ENCODE measurements around the gene CHGA. TPM values are rescaled to one million over a fixed set of nuclear protein-coding genes. Genes with fewer than 3 reads are reported as not detected.

The CHGA gene
- total RNA-seq, 6 experiments from 2014 or later: not detected

DNA sequence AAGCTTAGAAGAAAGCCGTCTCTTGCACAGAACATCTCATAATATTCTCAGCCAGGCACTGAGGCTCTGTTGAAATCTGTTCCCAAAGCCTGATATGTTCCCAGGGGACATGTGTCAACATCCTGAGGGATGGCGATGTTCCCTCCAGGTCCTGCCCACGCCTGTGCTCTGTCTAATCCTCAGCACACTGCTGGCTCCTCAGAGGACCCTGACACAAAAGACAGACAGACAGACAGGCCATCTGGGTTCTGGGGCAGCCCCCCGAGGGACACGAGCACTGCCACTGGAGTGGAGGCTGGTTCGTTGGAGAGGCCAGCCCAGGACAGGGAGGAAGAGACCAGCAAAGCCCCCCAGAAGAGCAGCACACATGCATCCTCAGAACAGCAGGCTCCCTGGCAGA, 27.8 kb downstream of the CHGA start:
- Mint-ChIP-seq H3K9me3 (no peaks in the 10 kb centered on the region), H3K27ac (no peak overlapping the region), H3K27me3 (ENCODE audit: insufficient read depth) (peaks cover 2% of the 10 kb centered on the region), H3K4me1 (ENCODE audit: low read depth) (no peaks in the 10 kb centered on the region), H3K4me3 (no peak overlapping the region), H3K36me3 (ENCODE audit: low read depth) (no peaks in the 10 kb centered on the region)
- TF ChIP-seq, protein P1, sequence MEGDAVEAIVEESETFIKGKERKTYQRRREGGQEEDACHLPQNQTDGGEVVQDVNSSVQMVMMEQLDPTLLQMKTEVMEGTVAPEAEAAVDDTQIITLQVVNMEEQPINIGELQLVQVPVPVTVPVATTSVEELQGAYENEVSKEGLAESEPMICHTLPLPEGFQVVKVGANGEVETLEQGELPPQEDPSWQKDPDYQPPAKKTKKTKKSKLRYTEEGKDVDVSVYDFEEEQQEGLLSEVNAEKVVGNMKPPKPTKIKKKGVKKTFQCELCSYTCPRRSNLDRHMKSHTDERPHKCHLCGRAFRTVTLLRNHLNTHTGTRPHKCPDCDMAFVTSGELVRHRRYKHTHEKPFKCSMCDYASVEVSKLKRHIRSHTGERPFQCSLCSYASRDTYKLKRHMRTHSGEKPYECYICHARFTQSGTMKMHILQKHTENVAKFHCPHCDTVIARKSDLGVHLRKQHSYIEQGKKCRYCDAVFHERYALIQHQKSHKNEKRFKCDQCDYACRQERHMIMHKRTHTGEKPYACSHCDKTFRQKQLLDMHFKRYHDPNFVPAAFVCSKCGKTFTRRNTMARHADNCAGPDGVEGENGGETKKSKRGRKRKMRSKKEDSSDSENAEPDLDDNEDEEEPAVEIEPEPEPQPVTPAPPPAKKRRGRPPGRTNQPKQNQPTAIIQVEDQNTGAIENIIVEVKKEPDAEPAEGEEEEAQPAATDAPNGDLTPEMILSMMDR (IDR thresholded peaks at IDR 0.05): no peak
- no peak for DNase-seq

DNA sequence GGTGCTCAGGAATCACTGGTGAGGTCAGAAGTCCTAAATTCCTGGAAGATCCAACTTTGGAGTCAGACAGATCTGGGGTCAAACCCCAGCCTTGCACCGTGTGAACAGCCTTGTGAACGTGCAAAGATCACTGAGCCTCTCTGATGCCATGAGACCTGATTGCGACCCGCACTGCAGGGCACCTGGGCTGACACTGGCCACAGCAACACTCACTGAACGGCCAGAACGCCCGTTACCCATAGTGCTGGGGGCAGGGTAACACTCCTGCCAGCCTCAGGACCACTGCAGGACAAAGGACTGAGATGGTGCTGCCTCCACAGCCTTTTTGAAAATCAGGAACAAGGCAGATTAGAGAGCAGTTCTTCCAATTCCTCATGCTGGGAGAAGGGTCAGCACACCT, 28.3 kb downstream of the CHGA start:
- no peak for DNase-seq
- H3K4me1 Mint-ChIP-seq (ENCODE audit: low read depth): no peaks in the 10 kb centered on the region
- TF ChIP-seq, protein P1 (IDR thresholded peaks at IDR 0.05): no peak
- peaks cover 2% of the 10 kb centered on the region for H3K27me3 Mint-ChIP-seq (ENCODE audit: insufficient read depth)
- no peak overlapping the region for H3K27ac Mint-ChIP-seq
- no peaks in the 10 kb centered on the region for H3K9me3 Mint-ChIP-seq
- H3K4me3 Mint-ChIP-seq: no peak overlapping the region
- no peaks in the 10 kb centered on the region for H3K36me3 Mint-ChIP-seq (ENCODE audit: low read depth)

DNA sequence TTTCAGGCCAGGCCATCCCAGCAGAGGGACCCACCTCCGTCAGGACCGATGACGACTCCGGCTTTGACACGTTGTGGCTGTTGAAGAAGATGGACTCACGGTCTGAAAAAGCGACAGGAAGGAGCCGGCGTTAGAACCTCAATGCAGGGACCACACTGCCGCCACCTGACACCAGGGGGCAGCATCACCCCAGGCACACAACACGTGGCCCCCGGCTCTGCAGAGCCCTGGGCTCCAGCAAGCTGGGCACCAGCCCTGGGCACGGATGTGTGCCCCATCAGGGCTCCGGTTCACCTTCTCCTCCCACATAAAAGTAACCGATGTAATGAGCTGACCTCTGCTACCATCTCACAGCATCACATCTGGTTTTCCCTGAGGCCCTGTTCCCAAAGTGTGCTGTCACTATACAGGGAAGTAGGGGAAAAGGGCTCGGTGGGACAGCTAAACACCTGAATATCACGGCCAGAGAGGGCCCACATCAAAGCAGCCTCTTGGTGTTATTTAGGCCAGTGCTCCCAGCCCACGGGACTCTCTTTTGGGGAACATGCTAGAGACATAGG, 29.0 kb downstream of the CHGA start:
- H3K27ac Mint-ChIP-seq: no peak overlapping the region
- TF ChIP-seq, protein P1 (IDR thresholded peaks at IDR 0.05): peak; percentile 99
- H3K27me3 Mint-ChIP-seq (ENCODE audit: insufficient read depth): peaks cover 2% of the 10 kb centered on the region
- no peaks in the 10 kb centered on the region for H3K9me3 Mint-ChIP-seq
- no peak overlapping the region for H3K4me3 Mint-ChIP-seq
- no peaks in the 10 kb centered on the region for H3K4me1 Mint-ChIP-seq (ENCODE audit: low read depth)
- no peaks in the 10 kb centered on the region for H3K36me3 Mint-ChIP-seq (ENCODE audit: low read depth)
- DNase-seq: peak; percentile 38

DNA sequence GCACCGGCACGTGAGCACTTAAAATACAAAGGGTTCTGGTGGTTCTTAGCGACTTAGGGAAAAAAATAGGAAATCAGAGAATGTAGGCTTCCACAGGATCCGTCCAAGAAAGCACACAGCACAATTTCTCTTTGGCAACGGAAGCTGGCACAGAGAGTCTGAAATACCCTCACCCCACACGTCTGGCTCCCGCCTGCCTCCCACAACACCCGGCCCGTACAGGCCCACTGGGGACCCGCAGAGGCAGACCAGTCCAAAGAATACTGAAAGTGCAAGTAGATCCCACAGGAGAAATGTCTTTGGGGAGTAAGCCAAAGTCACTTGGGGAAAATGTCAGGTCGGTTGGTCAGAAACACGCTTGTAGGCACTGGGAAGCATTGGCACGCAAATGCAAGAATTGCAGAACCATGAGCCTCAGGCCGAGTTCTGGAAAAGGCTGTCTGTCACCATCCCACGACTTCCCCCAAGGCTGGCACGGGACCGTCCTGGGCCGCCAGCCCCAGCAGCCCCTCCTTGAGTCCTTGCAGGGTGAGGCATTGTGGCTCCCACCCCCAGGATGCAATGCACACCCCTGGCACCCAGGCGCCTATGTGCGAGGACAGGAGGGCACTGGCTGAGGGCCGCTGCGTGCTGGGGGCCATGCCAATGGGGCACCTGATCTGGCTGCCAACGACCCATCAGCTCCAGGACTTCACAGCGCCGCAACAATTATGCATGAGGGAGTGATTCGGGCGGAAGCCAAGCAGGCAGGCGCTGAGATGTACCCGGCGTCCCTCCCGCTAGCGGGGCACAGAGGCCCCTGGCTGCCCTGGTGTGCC, 29.7 kb downstream of the CHGA start:
- Mint-ChIP-seq H3K4me1 (ENCODE audit: low read depth) (no peaks in the 10 kb centered on the region), H3K4me3 (no peak overlapping the region), H3K27me3 (ENCODE audit: insufficient read depth) (peaks cover 2% of the 10 kb centered on the region), H3K36me3 (ENCODE audit: low read depth) (no peaks in the 10 kb centered on the region), H3K27ac (no peak overlapping the region), H3K9me3 (no peaks in the 10 kb centered on the region)
- DNase-seq: no peak
- TF ChIP-seq, protein P1 (IDR thresholded peaks at IDR 0.05): no peak

- no peaks in the 10 kb centered on the region for H3K4me1 Mint-ChIP-seq (ENCODE audit: low read depth)
- no peaks in the 10 kb centered on the region for H3K36me3 Mint-ChIP-seq (ENCODE audit: low read depth)
- H3K27me3 Mint-ChIP-seq (ENCODE audit: insufficient read depth): no peaks in the 10 kb centered on the region; the same call in none of the 2 replicates
- no peak overlapping the region for H3K27ac Mint-ChIP-seq
- TF ChIP-seq, protein P1 (IDR thresholded peaks at IDR 0.05): no peak
- DNase-seq: no peak
- no peak overlapping the region for H3K4me3 Mint-ChIP-seq
- no peaks in the 10 kb centered on the region for H3K9me3 Mint-ChIP-seq
Measured at GRCh38 chr14:92953526-92953925, 30.6 kb downstream of the CHGA start.
